Breast epithelium (tissue), 4 donors: Measurements from ENCODE around the gene TMEM121. TPM values are rescaled to one million over a fixed set of nuclear protein-coding genes. Genes with fewer than 3 reads are reported as not detected.
"Not testable (repeated sequence)": the region's sequence is repeated elsewhere in the genome, so short reads cannot be mapped to it uniquely, and the experiment has no call there.

Experiments
- DNase-seq, 2 donors: peaks; one replicate each; pipeline ENCODE4 v3.0.0-alpha.2; 2019; ENCODE audit warnings: low spot score in 2 of 2
- H3K27ac ChIP-seq, 2 donors: fragments of 200-600 bp; sonication (generic) in 1 of 2; one replicate each; pipeline ENCODE4 v1.5.1; 2016 to 2019; ENCODE audit warnings: mild to moderate bottlenecking in 1 of 2
- H3K27me3 ChIP-seq, 2 donors: fragments of 200-600 bp; sonication (generic) in 1 of 2; one replicate each; pipeline versions ENCODE4 v1.5.1 to v1.6.0; 2017 to 2019; ENCODE audit warnings: control low read depth in 1 of 2, mild to moderate bottlenecking in 1 of 2
- H3K36me3 ChIP-seq: fragments of 200-600 bp; one replicate; pipeline ENCODE4 v1.5.1; 2019
- H3K4me1 ChIP-seq, 2 donors: fragments of 200-600 bp; sonication (generic); one replicate each; pipeline ENCODE4 v1.5.1; 2016 to 2019; ENCODE audit warnings: control low read depth in 1 of 2
- H3K4me3 ChIP-seq, 3 donors: fragments of 200-600 bp; sonication (generic); 1 replicate in 2 of 3; 2 replicates in 1 of 3; pipeline ENCODE4 v1.5.1; 2016 to 2019; ENCODE audit warnings: mild to moderate bottlenecking in 3 of 3, moderate library complexity in 2 of 3
- H3K9me3 ChIP-seq, 2 donors: fragments of 200-600 bp; sonication (generic) in 1 of 2; one replicate each; pipeline ENCODE4 v1.5.1; 2016 to 2019; ENCODE audit warnings: control low read depth in 1 of 2
- CTCF ChIP-seq, 3 donors: fragments of 450-650 bp; IDR thresholded peaks; one replicate each; pipeline ENCODE4 v1.5.1; 2016 to 2017; ENCODE audit warnings: antibody characterized with exemption in 3 of 3, mild to moderate bottlenecking in 3 of 3, moderate library complexity in 3 of 3
- POLR2A ChIP-seq: fragments of 450-650 bp; IDR thresholded peaks from one replicate; pipeline ENCODE4 v1.6.1; 2016; ENCODE audit warnings: antibody characterized with exemption, mild to moderate bottlenecking, moderate library complexity
- POLR2AphosphoS5 ChIP-seq, 3 donors: sonication (generic); formaldehyde crosslinking; IDR thresholded peaks; one replicate each; pipeline ENCODE4 v1.6.1; 2017; ENCODE audit warnings: antibody characterized with exemption in 3 of 3
- intact Hi-C: fragments of 100-400 bp; cut with DNase I; formaldehyde crosslinking; loops from one replicate; pipeline ENCODE4 v1.15.1; 2023; ENCODE audit warnings: low total_unique reads
- total RNA-seq, 3 donors: library from RNA; depleted of rRNA; stranded (reverse); fragments of >200 nt; gene quantifications; one replicate each; pipeline ENCODE4 v1.1.0, GENCODE V29; 2016

The TMEM121 gene
- total RNA-seq, 3 donors from 2014 or later: 2.4 to 9.2 (median 9.2) TPM

- intact Hi-C loops: not testable (repeated sequence)
Measured at GRCh38 chr14:105560048-105560669, 33.8 kb downstream of the TMEM121 start.

GRCh38 chr14:105561345-105561744, 35.0 kb downstream of the TMEM121 start:
- H3K4me1 ChIP-seq, H3K27ac ChIP-seq, H3K9me3 ChIP-seq, H3K36me3 ChIP-seq, H3K27me3 ChIP-seq, DNase-seq, intact Hi-C loops, H3K4me3 ChIP-seq: not testable (repeated sequence)

More at GRCh38 chr14:105560048-105560669, 33.8 kb downstream of the TMEM121 start:
- H3K9me3 ChIP-seq, H3K4me3 ChIP-seq, H3K4me1 ChIP-seq, H3K27me3 ChIP-seq, DNase-seq, H3K27ac ChIP-seq, H3K36me3 ChIP-seq: not testable (repeated sequence)

- Histone ChIP-seq H3K27me3 (no peaks in the 10 kb centered on the region), H3K27ac (no peak overlapping the region), H3K36me3 (no peaks in the 10 kb centered on the region), H3K4me3 (no peak overlapping the region), H3K4me1 (no peaks in the 10 kb centered on the region), H3K9me3 (no peaks in the 10 kb centered on the region)
- intact Hi-C loops: no loop called here
- DNase-seq: no peak
- TF ChIP-seq POLR2AphosphoS5 (IDR thresholded peaks at IDR 0.05) (no peak), CTCF (IDR thresholded peaks at IDR 0.05) (no peak), POLR2A (no peak)
Measured at GRCh38 chr14:105562713-105563346, 36.4 kb downstream of the TMEM121 start.

- Histone ChIP-seq H3K9me3 (no peaks in the 10 kb centered on the region), H3K27me3 (no peaks in the 10 kb centered on the region), H3K27ac (no peak overlapping the region), H3K4me1 (no peaks in the 10 kb centered on the region), H3K4me3 (no peak overlapping the region), H3K36me3 (no peaks in the 10 kb centered on the region)
- TF ChIP-seq POLR2A: no peak
- TF ChIP-seq CTCF (IDR thresholded peaks at IDR 0.05): no peak
- no peak for TF ChIP-seq POLR2AphosphoS5 (IDR thresholded peaks at IDR 0.05)
- DNase-seq: no peak
- intact Hi-C loops: no loop called here
Measured at GRCh38 chr14:105563347-105563737, 37.0 kb downstream of the TMEM121 start.

- H3K27me3 ChIP-seq, H3K4me3 ChIP-seq, DNase-seq, H3K9me3 ChIP-seq, H3K36me3 ChIP-seq, intact Hi-C loops, H3K27ac ChIP-seq, H3K4me1 ChIP-seq: not testable (repeated sequence)
Measured at GRCh38 chr14:105564536-105564935, 38.2 kb downstream of the TMEM121 start.

- H3K9me3 ChIP-seq, H3K4me1 ChIP-seq, H3K27me3 ChIP-seq, DNase-seq, H3K36me3 ChIP-seq, intact Hi-C loops, H3K27ac ChIP-seq, H3K4me3 ChIP-seq: not testable (repeated sequence)
Measured at GRCh38 chr14:105565185-105565919, 39.0 kb downstream of the TMEM121 start.

- H3K27me3 ChIP-seq, intact Hi-C loops, H3K4me3 ChIP-seq, DNase-seq, H3K9me3 ChIP-seq, H3K4me1 ChIP-seq, H3K27ac ChIP-seq, H3K36me3 ChIP-seq: not testable (repeated sequence)
Measured at GRCh38 chr14:105566248-105567163, 40.1 kb downstream of the TMEM121 start.

GRCh38 chr14:105567164-105568103, 41.1 kb downstream of the TMEM121 start:
- H3K36me3 ChIP-seq, DNase-seq, intact Hi-C loops, H3K4me3 ChIP-seq, H3K27ac ChIP-seq, H3K9me3 ChIP-seq, H3K4me1 ChIP-seq, H3K27me3 ChIP-seq: not testable (repeated sequence)

- H3K27ac ChIP-seq, H3K9me3 ChIP-seq, H3K4me1 ChIP-seq, H3K4me3 ChIP-seq, H3K36me3 ChIP-seq, H3K27me3 ChIP-seq, DNase-seq, intact Hi-C loops: not testable (repeated sequence)
Measured at GRCh38 chr14:105568140-105568843, 41.9 kb downstream of the TMEM121 start.
